ENCODE results near the gene PLXNA2. TPM values are rescaled to one million over a fixed set of nuclear protein-coding genes. Genes with fewer than 3 reads are reported as not detected.

PLXNA2 gene
- total and polyA plus RNA-seq, 2 of the 13 experiments (the other 11 are each of a cell fraction or from before 2014, with no cell fraction given) = 1.1 to 2.1 TPM

- TF ChIP-seq ZBTB4 (CRISPR knock-in tag; IDR thresholded peaks at IDR 0.05; ENCODE audit: borderline replicate concordance) (0 out of 2 replicates have a peak, but pooled peaks have one; percentile 49), ELF3 (CRISPR knock-in tag; IDR thresholded peaks at IDR 0.05) (0 out of 2 replicates have a peak, but pooled peaks have one; percentile 9), ESRRA (CRISPR knock-in tag; IDR thresholded peaks at IDR 0.05; ENCODE audit: low read depth) (peak; percentile 63; the same call in 1 of the 2 replicates), HHEX (CRISPR knock-in tag; IDR thresholded peaks at IDR 0.05) (0 out of 2 replicates have a peak, but pooled peaks have one; percentile 28), ZMAT5 (CRISPR knock-in tag; IDR thresholded peaks at IDR 0.05; ENCODE audit: borderline replicate concordance, low read depth) (no peak), FOXA1 (IDR thresholded peaks at IDR 0.05) (0 out of 2 replicates have a peak, but pooled peaks have one; percentile 22), FOXA1 (CRISPR knock-in tag; IDR thresholded peaks at IDR 0.05) (peak; percentile 90), ZNF563 (CRISPR knock-in tag; IDR thresholded peaks at IDR 0.05) (no peak), THYN1 (CRISPR knock-in tag; IDR thresholded peaks at IDR 0.05; ENCODE audit: borderline replicate concordance, low read depth) (no peak), KDM5B (CRISPR knock-in tag; IDR thresholded peaks at IDR 0.05; ENCODE audit: borderline replicate concordance) (peak; percentile 58; the same call in 1 of the 2 replicates), KDM1A (CRISPR knock-in tag; IDR thresholded peaks at IDR 0.05) (peak; percentile 91; the same call in 1 of the 2 replicates), AKAP8 (CRISPR knock-in tag; IDR thresholded peaks at IDR 0.05) (no peak), ZSCAN29 (CRISPR knock-in tag; conservative IDR thresholded peaks at IDR 0.05) (no peak), ZNF768 (CRISPR knock-in tag; IDR thresholded peaks at IDR 0.05) (no peak), RCOR2 (CRISPR knock-in tag; IDR thresholded peaks at IDR 0.05) (peak; percentile 87; the same call in 1 of the 2 replicates), DRAP1 (CRISPR knock-in tag; IDR thresholded peaks at IDR 0.05) (0 out of 2 replicates have a peak, but pooled peaks have one; percentile 13), NCOA2 (CRISPR knock-in tag; IDR thresholded peaks at IDR 0.05) (peak; percentile 36; the same call in 1 of the 2 replicates), ZNF782 (CRISPR knock-in tag; IDR thresholded peaks at IDR 0.05; ENCODE audit: borderline replicate concordance) (no peak), ZNF644 (CRISPR knock-in tag; IDR thresholded peaks at IDR 0.05; ENCODE audit: low read depth) (0 out of 2 replicates have a peak, but pooled peaks have one; percentile 23), NR2F6 (IDR thresholded peaks at IDR 0.05) (peak; percentile 37; the same call in 1 of the 2 replicates), NR2F6 (CRISPR knock-in tag; IDR thresholded peaks at IDR 0.05) (peak; percentile 39), ELK4 (CRISPR knock-in tag; IDR thresholded peaks at IDR 0.05; ENCODE audit: borderline replicate concordance) (no peak), SMAD1 (CRISPR knock-in tag; IDR thresholded peaks at IDR 0.05; ENCODE audit: borderline replicate concordance, low read depth) (no peak), SP5 (CRISPR knock-in tag; IDR thresholded peaks at IDR 0.05; ENCODE audit: borderline replicate concordance, low read depth) (peak; percentile 38; the same call in 1 of the 2 replicates)
Measured at GRCh38 chr1:208203127-208203847, 40.9 kb downstream of the PLXNA2 start (continued).

All from HepG2 (cell line).